Measurements from ENCODE around the gene ATP6V1F.

The ATP6V1F gene

GRCh38 chr7:128869138-128869943 lies 6.7 kb downstream of the ATP6V1F start:
- DNase-seq, result peak; percentile 39

GRCh38 chr7:128869944-128870285 lies 7.3 kb downstream of the ATP6V1F start:
- DNase-seq, result no peak

GRCh38 chr7:128871050-128871449 lies 8.4 kb downstream of the ATP6V1F start:
- DNase-seq, result no peak

GRCh38 chr7:128872394-128872824 lies 9.8 kb downstream of the ATP6V1F start:
- peak; percentile 30 for DNase-seq

- no peak for DNase-seq
Measured at GRCh38 chr7:128873234-128873633, 10.6 kb downstream of the ATP6V1F start.

- DNase-seq, result no peak
Measured at GRCh38 chr7:128874140-128875031, 11.7 kb downstream of the ATP6V1F start.

GRCh38 chr7:128875523-128875948 lies 12.9 kb downstream of the ATP6V1F start:
- no peak for DNase-seq

GRCh38 chr7:128876127-128876526 lies 13.5 kb downstream of the ATP6V1F start:
- no peak for DNase-seq

- no peak for DNase-seq
Measured at GRCh38 chr7:128876586-128876977, 13.9 kb downstream of the ATP6V1F start.

- DNase-seq, result no peak
Measured at GRCh38 chr7:128876978-128877755, 14.5 kb downstream of the ATP6V1F start.

- DNase-seq, result no peak
Measured at GRCh38 chr7:128877756-128878120, 15.1 kb downstream of the ATP6V1F start.

- no peak for DNase-seq
Measured at GRCh38 chr7:128878226-128879105, 15.8 kb downstream of the ATP6V1F start.

- DNase-seq, result no peak
Measured at GRCh38 chr7:128879461-128879938, 16.8 kb downstream of the ATP6V1F start.

GRCh38 chr7:128879939-128880746 lies 17.5 kb downstream of the ATP6V1F start:
- peak; percentile 70 for DNase-seq

- no peak for DNase-seq
Measured at GRCh38 chr7:128880791-128881457, 18.3 kb downstream of the ATP6V1F start.

- DNase-seq, result no peak
Measured at GRCh38 chr7:128881458-128882125, 18.9 kb downstream of the ATP6V1F start.

- no peak for DNase-seq
Measured at GRCh38 chr7:128882134-128882533, 19.5 kb downstream of the ATP6V1F start.

GRCh38 chr7:128883622-128884448 lies 21.2 kb downstream of the ATP6V1F start:
- peak; percentile 65 for DNase-seq

All from fibroblast of skin of back (primary cell).